ENCODE results near the gene GOLGA8A.

- TF ChIP-seq CTCF (IDR thresholded peaks at IDR 0.05) (no peak), POLR2A (IDR thresholded peaks at IDR 0.05) (no peak)
These were observed 2.8 kb downstream of the GOLGA8A start for GRCh38 chr15:34434627-34435305.
